ENCODE results near the gene MORN2.
"Not testable (repeated sequence)": the region's sequence is repeated elsewhere in the genome, so short reads cannot be mapped to it uniquely, and the experiment has no call there.

MORN2 gene

GRCh38 chr2:38875576-38876367, at the start of gene MORN2, which contains the start of gene DHX57:
MORN2 (plus strand) TSS chr2:38875976.
DHX57 (minus strand) TSS chr2:38875934; CDS start chr2:38868405, 7,529 bp downstream.
- no peaks in the 10 kb centered on the region for H3K27me3 Mint-ChIP-seq (ENCODE audit: low read depth)
- peak within 1 kb of the TSS; percentile 96 for H3K4me3 Mint-ChIP-seq
- H3K9me3 Mint-ChIP-seq: peaks cover 13% of the 10 kb centered on the region
- H3K27ac Mint-ChIP-seq: peak within 1 kb of the TSS; percentile 96
- peaks cover 12% of the 10 kb centered on the region for H3K36me3 Mint-ChIP-seq (ENCODE audit: low read depth)
- peaks cover 15% of the 10 kb centered on the region for H3K4me1 Mint-ChIP-seq (ENCODE audit: low read depth)

- not testable (repeated sequence) for H3K4me1 Mint-ChIP-seq (ENCODE audit: low read depth); H3K27me3 Mint-ChIP-seq (ENCODE audit: low read depth); H3K9me3 Mint-ChIP-seq; H3K27ac Mint-ChIP-seq; H3K4me3 Mint-ChIP-seq
- H3K36me3 Mint-ChIP-seq (ENCODE audit: low read depth): peaks cover 10% of the 10 kb centered on the region
Observed at GRCh38 chr2:38827539-38828145, 48.1 kb upstream of the MORN2 start.

- Mint-ChIP-seq H3K4me1 (ENCODE audit: low read depth) (peaks cover 3% of the 10 kb centered on the region), H3K9me3 (no peaks in the 10 kb centered on the region), H3K36me3 (ENCODE audit: low read depth) (peaks cover 7% of the 10 kb centered on the region), H3K4me3 (no peak overlapping the region), H3K27me3 (ENCODE audit: low read depth) (no peaks in the 10 kb centered on the region), H3K27ac (no peak overlapping the region)
Observed at GRCh38 chr2:38828460-38828859, 47.3 kb upstream of the MORN2 start.

- Mint-ChIP-seq H3K36me3 (ENCODE audit: low read depth) (peaks cover 9% of the 10 kb centered on the region), H3K9me3 (no peaks in the 10 kb centered on the region), H3K4me3 (no peak overlapping the region), H3K27me3 (ENCODE audit: low read depth) (no peaks in the 10 kb centered on the region), H3K4me1 (ENCODE audit: low read depth) (peaks cover 3% of the 10 kb centered on the region), H3K27ac (no peak overlapping the region)
Observed at GRCh38 chr2:38829971-38830370, 45.8 kb upstream of the MORN2 start.

- Mint-ChIP-seq H3K27ac (no peak overlapping the region), H3K9me3 (no peaks in the 10 kb centered on the region), H3K36me3 (ENCODE audit: low read depth) (peaks cover 11% of the 10 kb centered on the region), H3K27me3 (ENCODE audit: low read depth) (no peaks in the 10 kb centered on the region), H3K4me3 (no peak overlapping the region), H3K4me1 (ENCODE audit: low read depth) (peaks cover 3% of the 10 kb centered on the region)
Observed at GRCh38 chr2:38830526-38831159, 45.1 kb upstream of the MORN2 start.

GRCh38 chr2:38835015-38835601, 40.7 kb upstream of the MORN2 start:
- no peaks in the 10 kb centered on the region for H3K27me3 Mint-ChIP-seq (ENCODE audit: low read depth)
- H3K4me3 Mint-ChIP-seq: no peak overlapping the region
- H3K4me1 Mint-ChIP-seq (ENCODE audit: low read depth): no peaks in the 10 kb centered on the region
- H3K9me3 Mint-ChIP-seq: no peaks in the 10 kb centered on the region
- peaks cover 11% of the 10 kb centered on the region for H3K36me3 Mint-ChIP-seq (ENCODE audit: low read depth)
- H3K27ac Mint-ChIP-seq: no peak overlapping the region

- Mint-ChIP-seq H3K27ac (no peak overlapping the region), H3K36me3 (ENCODE audit: low read depth) (peaks cover 13% of the 10 kb centered on the region), H3K4me3 (no peak overlapping the region), H3K9me3 (no peaks in the 10 kb centered on the region), H3K27me3 (ENCODE audit: low read depth) (no peaks in the 10 kb centered on the region), H3K4me1 (ENCODE audit: low read depth) (no peaks in the 10 kb centered on the region)
Observed at GRCh38 chr2:38835990-38836389, 39.8 kb upstream of the MORN2 start.

GRCh38 chr2:38836791-38837190, 39.0 kb upstream of the MORN2 start:
- no peak overlapping the region for H3K4me3 Mint-ChIP-seq
- no peaks in the 10 kb centered on the region for H3K9me3 Mint-ChIP-seq
- H3K36me3 Mint-ChIP-seq (ENCODE audit: low read depth): peaks cover 16% of the 10 kb centered on the region
- no peaks in the 10 kb centered on the region for H3K4me1 Mint-ChIP-seq (ENCODE audit: low read depth)
- H3K27ac Mint-ChIP-seq: no peak overlapping the region
- H3K27me3 Mint-ChIP-seq (ENCODE audit: low read depth): no peaks in the 10 kb centered on the region

GRCh38 chr2:38850045-38850444, 25.7 kb upstream of the MORN2 start:
- H3K27ac Mint-ChIP-seq: no peak overlapping the region
- no peak overlapping the region for H3K4me3 Mint-ChIP-seq
- peaks cover 3% of the 10 kb centered on the region for H3K4me1 Mint-ChIP-seq (ENCODE audit: low read depth)
- H3K27me3 Mint-ChIP-seq (ENCODE audit: low read depth): no peaks in the 10 kb centered on the region
- H3K36me3 Mint-ChIP-seq (ENCODE audit: low read depth): peaks cover 31% of the 10 kb centered on the region
- H3K9me3 Mint-ChIP-seq: no peaks in the 10 kb centered on the region

GRCh38 chr2:38856165-38856564, 19.6 kb upstream of the MORN2 start:
- Mint-ChIP-seq H3K27me3 (ENCODE audit: low read depth) (no peaks in the 10 kb centered on the region), H3K27ac (no peak overlapping the region), H3K36me3 (ENCODE audit: low read depth) (peaks cover 21% of the 10 kb centered on the region), H3K4me1 (ENCODE audit: low read depth) (no peaks in the 10 kb centered on the region), H3K9me3 (no peaks in the 10 kb centered on the region), H3K4me3 (no peak overlapping the region)

GRCh38 chr2:38862476-38862875, 13.3 kb upstream of the MORN2 start:
- H3K4me1 Mint-ChIP-seq (ENCODE audit: low read depth): peaks cover 6% of the 10 kb centered on the region
- no peak overlapping the region for H3K27ac Mint-ChIP-seq
- H3K9me3 Mint-ChIP-seq: no peaks in the 10 kb centered on the region
- H3K36me3 Mint-ChIP-seq (ENCODE audit: low read depth): peaks cover 30% of the 10 kb centered on the region
- no peaks in the 10 kb centered on the region for H3K27me3 Mint-ChIP-seq (ENCODE audit: low read depth)
- H3K4me3 Mint-ChIP-seq: no peak overlapping the region

GRCh38 chr2:38863061-38863695, 12.6 kb upstream of the MORN2 start:
- Mint-ChIP-seq H3K36me3 (ENCODE audit: low read depth) (peaks cover 30% of the 10 kb centered on the region), H3K4me3 (no peak overlapping the region), H3K9me3 (no peaks in the 10 kb centered on the region), H3K4me1 (ENCODE audit: low read depth) (peaks cover 6% of the 10 kb centered on the region), H3K27me3 (ENCODE audit: low read depth) (no peaks in the 10 kb centered on the region), H3K27ac (no peak overlapping the region)

- no peaks in the 10 kb centered on the region for H3K27me3 Mint-ChIP-seq (ENCODE audit: low read depth)
- H3K9me3 Mint-ChIP-seq: peaks cover 19% of the 10 kb centered on the region
- no peak overlapping the region for H3K27ac Mint-ChIP-seq
- no peak overlapping the region for H3K4me3 Mint-ChIP-seq
- peaks cover 6% of the 10 kb centered on the region for H3K4me1 Mint-ChIP-seq (ENCODE audit: low read depth)
- peaks cover 35% of the 10 kb centered on the region for H3K36me3 Mint-ChIP-seq (ENCODE audit: low read depth)
Observed at GRCh38 chr2:38866773-38867443, 8.9 kb upstream of the MORN2 start.

- Mint-ChIP-seq H3K4me3 (no peak overlapping the region), H3K27me3 (ENCODE audit: low read depth) (no peaks in the 10 kb centered on the region), H3K36me3 (ENCODE audit: low read depth) (peaks cover 23% of the 10 kb centered on the region), H3K9me3 (peaks cover 28% of the 10 kb centered on the region), H3K27ac (no peak overlapping the region), H3K4me1 (ENCODE audit: low read depth) (peaks cover 15% of the 10 kb centered on the region)
Observed at GRCh38 chr2:38871432-38871831, 4.3 kb upstream of the MORN2 start.

Data from T-helper 1 cell treated with Interleukin-12 subunit alpha and Interleukin-12 subunit beta and Interleukin-4 antibody, amounts not matched to agents 30 μg/mL and 1 μg/mL, for 36 hours (primary cell).